GM23338 (cell line): ENCODE data around the gene ANKRD23. TPM values are rescaled to one million over a fixed set of nuclear protein-coding genes. Genes with fewer than 3 reads are reported as not detected.

Experiments
- ATAC-seq: fragments of 200-7000 bp; cut with Tn5 transposase; 3 replicates; pipeline ENCODE4 v1.9.1; 2020
- DNase-seq: peaks from one replicate; pipeline ENCODE4 v3.0.0-alpha.2; 2015; ENCODE audit warnings: low spot score
- H2AFZ ChIP-seq: fragments of 200-600 bp; sonication (generic); 2 replicates; pipeline ENCODE4 v1.8.0; 2016; ENCODE audit warnings: antibody characterized with exemption, mild to moderate bottlenecking, moderate library complexity
- H3F3A ChIP-seq: fragments of 200-600 bp; sonication (generic); replicated peaks from 2 replicates; pipeline ENCODE4 v1.8.0; 2017; ENCODE audit warnings: antibody characterized with exemption, mixed run types, low read depth
- H3K27ac ChIP-seq: fragments of 200-600 bp; sonication (generic); 2 replicates; pipeline ENCODE4 v1.6.1; 2016; ENCODE audit warnings: low read depth
- H3K27me3 ChIP-seq: fragments of 200-600 bp; sonication (generic); 2 replicates; pipeline ENCODE4 v1.8.0; 2016; ENCODE audit warnings: mild to moderate bottlenecking, mixed run types, moderate library complexity; ENCODE audit not compliant: insufficient read depth
- H3K36me3 ChIP-seq: fragments of 200-600 bp; sonication (generic); 2 replicates; pipeline ENCODE4 v1.8.0; 2016; ENCODE audit warnings: mild to moderate bottlenecking; ENCODE audit not compliant: insufficient read depth
- H3K4me1 ChIP-seq: fragments of 200-600 bp; sonication (generic); 2 replicates; pipeline ENCODE4 v1.8.0; 2016; ENCODE audit warnings: mild to moderate bottlenecking, moderate library complexity; ENCODE audit not compliant: insufficient read depth
- H3K4me2 ChIP-seq: fragments of 200-600 bp; sonication (generic); 2 replicates; pipeline ENCODE4 v1.7.1; 2017; ENCODE audit warnings: mixed run types
- H3K4me3 ChIP-seq: fragments of 200-600 bp; sonication (generic); 2 replicates; pipeline ENCODE4 v1.6.1; 2016; ENCODE audit warnings: mixed run types
- H3K79me2 ChIP-seq: fragments of 200-600 bp; sonication (generic); replicated peaks from 2 replicates; pipeline ENCODE4 v1.8.0; 2017; ENCODE audit warnings: mild to moderate bottlenecking; ENCODE audit not compliant: insufficient read depth
- H3K9me2 ChIP-seq: fragments of 200-600 bp; sonication (generic); 2 replicates; pipeline ENCODE4 v1.8.0; 2017; ENCODE audit not compliant: insufficient read depth
- H4K20me1 ChIP-seq: fragments of 200-600 bp; sonication (generic); replicated peaks from 2 replicates; pipeline ENCODE4 v1.8.0; 2017; ENCODE audit warnings: mild to moderate bottlenecking; ENCODE audit not compliant: insufficient read depth
- H3K27ac Mint-ChIP-seq: 2 replicates; pipeline ENCODE4 v1.8.0; 2020; ENCODE audit warnings: inconsistent platforms, mild to moderate bottlenecking, moderate library complexity, mixed read lengths
- H3K27me3 Mint-ChIP-seq: 3 replicates; pipeline ENCODE4 v1.8.0; 2022; ENCODE audit warnings: low read depth, mild to moderate bottlenecking, moderate library complexity, mixed read lengths, inconsistent platforms; ENCODE audit not compliant: insufficient read depth, poor library complexity
- H3K36me3 Mint-ChIP-seq: 3 replicates; pipeline ENCODE4 v1.8.0; 2021; ENCODE audit warnings: low read depth, mild to moderate bottlenecking, inconsistent platforms, moderate library complexity, mixed read lengths
- H3K4me1 Mint-ChIP-seq: 3 replicates; pipeline ENCODE4 v1.8.0; 2020; ENCODE audit warnings: mild to moderate bottlenecking, inconsistent platforms, mixed read lengths
- H3K4me3 Mint-ChIP-seq: 3 replicates; pipeline ENCODE4 v1.8.0; 2021; ENCODE audit warnings: moderate library complexity, mild to moderate bottlenecking, inconsistent platforms, mixed read lengths
- H3K9me3 Mint-ChIP-seq: 3 replicates; pipeline ENCODE4 v1.8.0; 2020; ENCODE audit warnings: moderate library complexity, mild to moderate bottlenecking, inconsistent platforms, mixed read lengths
- CREB1 ChIP-seq: fragments of 250-450 bp; sonication (Bioruptor Pico); IDR thresholded peaks from 2 replicates; pipeline ENCODE4 v1.5.0; 2020; ENCODE audit warnings: low read depth, mild to moderate bottlenecking, moderate library complexity
- ETS1 ChIP-seq: IDR thresholded peaks from 2 replicates; pipeline ENCODE4 v1.6.1; 2016; ENCODE audit warnings: antibody characterized with exemption
- EZH2 ChIP-seq: fragments of 200-600 bp; sonication (generic); IDR thresholded peaks from one replicate; pipeline ENCODE4 v1.8.0; 2017; ENCODE audit warnings: antibody characterized with exemption, mild to moderate bottlenecking, low read depth; ENCODE audit not compliant: unreplicated experiment
- EZH2phosphoT487 ChIP-seq: fragments of 200-600 bp; sonication (generic); IDR thresholded peaks from one replicate; pipeline ENCODE4 v1.8.1; 2018; ENCODE audit warnings: antibody characterized with exemption; ENCODE audit not compliant: unreplicated experiment
- JUNB ChIP-seq: IDR thresholded peaks from one replicate; pipeline ENCODE4 v1.6.1; 2016; ENCODE audit warnings: antibody characterized with exemption; ENCODE audit not compliant: unreplicated experiment
- NANOG ChIP-seq: IDR thresholded peaks from 2 replicates; pipeline ENCODE4 v1.6.1; 2016; ENCODE audit warnings: antibody characterized with exemption, borderline replicate concordance
- POLR2AphosphoS5 ChIP-seq: IDR thresholded peaks from 2 replicates; pipeline ENCODE4 v1.6.1; 2016; ENCODE audit warnings: antibody characterized with exemption, low read depth
- REST ChIP-seq: IDR thresholded peaks from one replicate; pipeline ENCODE4 v1.6.1; 2018; ENCODE audit warnings: antibody characterized with exemption; ENCODE audit not compliant: unreplicated experiment
- STAT1 ChIP-seq: IDR thresholded peaks from one replicate; pipeline ENCODE4 v1.6.1; 2016; ENCODE audit warnings: antibody characterized with exemption; ENCODE audit not compliant: unreplicated experiment
- ZNF114 ChIP-seq: fragments of 250-450 bp; sonication (Bioruptor Pico); IDR thresholded peaks from 2 replicates; pipeline ENCODE4 v1.5.0; 2020; ENCODE audit warnings: mild to moderate bottlenecking, moderate library complexity
- ZNF331 ChIP-seq: fragments of 250-450 bp; sonication (Bioruptor Pico); IDR thresholded peaks from 2 replicates; pipeline ENCODE4 v1.5.0; 2020; ENCODE audit warnings: low read depth, mild to moderate bottlenecking, moderate library complexity
- polyA plus RNA-seq: library from polyadenylated mRNA; unstranded; fragments of >200 nt; fragmentation: Nextera tagmentation; extraction: Ambion mirVana; gene quantifications from 2 replicates; pipeline ENCODE4 v1.2.1, GENCODE V29; 2016
- total RNA-seq: library from RNA; depleted of rRNA; stranded (reverse); fragments of >200 nt; shearing (Covaris generic); gene quantifications from 2 replicates; pipeline ENCODE4 v1.2.3, GENCODE V29; 2014
- TF ChIP-seq, protein P1 (sequence below): fragments of 250-450 bp; sonication (Bioruptor Pico); IDR thresholded peaks from 2 replicates; pipeline ENCODE4 v1.5.0; 2020; ENCODE audit warnings: mild to moderate bottlenecking, moderate library complexity
- TF ChIP-seq, protein P2 (sequence below), 2 experiments: fragments of 200-600 bp in 1 of 2; sonication (generic) in 1 of 2; conservative IDR thresholded peaks; 2 replicates each; pipeline versions ENCODE4 v1.5.1 to v1.6.1; 2016 to 2017; ENCODE audit warnings: antibody characterized with exemption in 2 of 2, low read depth in 2 of 2, mild to moderate bottlenecking in 2 of 2, moderate library complexity in 1 of 2

ANKRD23 gene
- total and polyA plus RNA-seq, 2 experiments from 2014 or later, result 4.0 to 5.0 TPM

- Mint-ChIP-seq H3K27me3 (no peaks in the 10 kb centered on the region), H3K36me3 (peaks cover 4% of the 10 kb centered on the region; the same call in 1 of the 3 replicates), H3K4me1 (no peaks in the 10 kb centered on the region), H3K4me3 (no peak overlapping the region), H3K9me3 (no peaks in the 10 kb centered on the region), H3K27ac (no peak overlapping the region)
- H2AFZ ChIP-seq, result no peak overlapping the region
- no peak overlapping the region for H3K4me2 ChIP-seq
- no peak for ATAC-seq
- H4K20me1 ChIP-seq, result no peaks in the 10 kb centered on the region
- no peak for TF ChIP-seq ETS1
- TF ChIP-seq STAT1, result no peak
- no peak for TF ChIP-seq EZH2phosphoT487
- TF ChIP-seq ZNF331 (CRISPR knock-in tag), result no peak
- no peak for TF ChIP-seq JUNB
- no peak for TF ChIP-seq REST
- TF ChIP-seq, protein P1, sequence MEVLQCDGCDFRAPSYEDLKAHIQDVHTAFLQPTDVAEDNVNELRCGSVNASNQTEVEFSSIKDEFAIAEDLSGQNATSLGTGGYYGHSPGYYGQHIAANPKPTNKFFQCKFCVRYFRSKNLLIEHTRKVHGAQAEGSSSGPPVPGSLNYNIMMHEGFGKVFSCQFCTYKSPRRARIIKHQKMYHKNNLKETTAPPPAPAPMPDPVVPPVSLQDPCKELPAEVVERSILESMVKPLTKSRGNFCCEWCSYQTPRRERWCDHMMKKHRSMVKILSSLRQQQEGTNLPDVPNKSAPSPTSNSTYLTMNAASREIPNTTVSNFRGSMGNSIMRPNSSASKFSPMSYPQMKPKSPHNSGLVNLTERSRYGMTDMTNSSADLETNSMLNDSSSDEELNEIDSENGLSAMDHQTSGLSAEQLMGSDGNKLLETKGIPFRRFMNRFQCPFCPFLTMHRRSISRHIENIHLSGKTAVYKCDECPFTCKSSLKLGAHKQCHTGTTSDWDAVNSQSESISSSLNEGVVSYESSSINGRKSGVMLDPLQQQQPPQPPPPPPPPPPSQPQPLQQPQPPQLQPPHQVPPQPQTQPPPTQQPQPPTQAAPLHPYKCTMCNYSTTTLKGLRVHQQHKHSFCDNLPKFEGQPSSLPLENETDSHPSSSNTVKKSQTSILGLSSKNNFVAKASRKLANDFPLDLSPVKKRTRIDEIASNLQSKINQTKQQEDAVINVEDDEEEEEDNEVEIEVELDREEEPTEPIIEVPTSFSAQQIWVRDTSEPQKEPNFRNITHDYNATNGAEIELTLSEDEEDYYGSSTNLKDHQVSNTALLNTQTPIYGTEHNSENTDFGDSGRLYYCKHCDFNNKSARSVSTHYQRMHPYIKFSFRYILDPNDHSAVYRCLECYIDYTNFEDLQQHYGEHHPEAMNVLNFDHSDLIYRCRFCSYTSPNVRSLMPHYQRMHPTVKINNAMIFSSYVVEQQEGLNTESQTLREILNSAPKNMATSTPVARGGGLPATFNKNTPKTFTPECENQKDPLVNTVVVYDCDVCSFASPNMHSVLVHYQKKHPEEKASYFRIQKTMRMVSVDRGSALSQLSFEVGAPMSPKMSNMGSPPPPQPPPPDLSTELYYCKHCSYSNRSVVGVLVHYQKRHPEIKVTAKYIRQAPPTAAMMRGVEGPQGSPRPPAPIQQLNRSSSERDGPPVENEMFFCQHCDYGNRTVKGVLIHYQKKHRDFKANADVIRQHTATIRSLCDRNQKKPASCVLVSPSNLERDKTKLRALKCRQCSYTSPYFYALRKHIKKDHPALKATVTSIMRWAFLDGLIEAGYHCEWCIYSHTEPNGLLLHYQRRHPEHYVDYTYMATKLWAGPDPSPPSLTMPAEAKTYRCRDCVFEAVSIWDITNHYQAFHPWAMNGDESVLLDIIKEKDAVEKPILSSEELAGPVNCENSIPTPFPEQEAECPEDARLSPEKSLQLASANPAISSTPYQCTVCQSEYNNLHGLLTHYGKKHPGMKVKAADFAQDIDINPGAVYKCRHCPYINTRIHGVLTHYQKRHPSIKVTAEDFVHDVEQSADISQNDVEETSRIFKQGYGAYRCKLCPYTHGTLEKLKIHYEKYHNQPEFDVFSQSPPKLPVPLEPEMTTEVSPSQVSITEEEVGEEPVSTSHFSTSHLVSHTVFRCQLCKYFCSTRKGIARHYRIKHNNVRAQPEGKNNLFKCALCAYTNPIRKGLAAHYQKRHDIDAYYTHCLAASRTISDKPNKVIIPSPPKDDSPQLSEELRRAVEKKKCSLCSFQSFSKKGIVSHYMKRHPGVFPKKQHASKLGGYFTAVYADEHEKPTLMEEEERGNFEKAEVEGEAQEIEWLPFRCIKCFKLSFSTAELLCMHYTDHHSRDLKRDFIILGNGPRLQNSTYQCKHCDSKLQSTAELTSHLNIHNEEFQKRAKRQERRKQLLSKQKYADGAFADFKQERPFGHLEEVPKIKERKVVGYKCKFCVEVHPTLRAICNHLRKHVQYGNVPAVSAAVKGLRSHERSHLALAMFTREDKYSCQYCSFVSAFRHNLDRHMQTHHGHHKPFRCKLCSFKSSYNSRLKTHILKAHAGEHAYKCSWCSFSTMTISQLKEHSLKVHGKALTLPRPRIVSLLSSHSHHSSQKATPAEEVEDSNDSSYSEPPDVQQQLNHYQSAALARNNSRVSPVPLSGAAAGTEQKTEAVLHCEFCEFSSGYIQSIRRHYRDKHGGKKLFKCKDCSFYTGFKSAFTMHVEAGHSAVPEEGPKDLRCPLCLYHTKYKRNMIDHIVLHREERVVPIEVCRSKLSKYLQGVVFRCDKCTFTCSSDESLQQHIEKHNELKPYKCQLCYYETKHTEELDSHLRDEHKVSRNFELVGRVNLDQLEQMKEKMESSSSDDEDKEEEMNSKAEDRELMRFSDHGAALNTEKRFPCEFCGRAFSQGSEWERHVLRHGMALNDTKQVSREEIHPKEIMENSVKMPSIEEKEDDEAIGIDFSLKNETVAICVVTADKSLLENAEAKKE (CRISPR knock-in tag), result no peak
- TF ChIP-seq, protein P2, sequence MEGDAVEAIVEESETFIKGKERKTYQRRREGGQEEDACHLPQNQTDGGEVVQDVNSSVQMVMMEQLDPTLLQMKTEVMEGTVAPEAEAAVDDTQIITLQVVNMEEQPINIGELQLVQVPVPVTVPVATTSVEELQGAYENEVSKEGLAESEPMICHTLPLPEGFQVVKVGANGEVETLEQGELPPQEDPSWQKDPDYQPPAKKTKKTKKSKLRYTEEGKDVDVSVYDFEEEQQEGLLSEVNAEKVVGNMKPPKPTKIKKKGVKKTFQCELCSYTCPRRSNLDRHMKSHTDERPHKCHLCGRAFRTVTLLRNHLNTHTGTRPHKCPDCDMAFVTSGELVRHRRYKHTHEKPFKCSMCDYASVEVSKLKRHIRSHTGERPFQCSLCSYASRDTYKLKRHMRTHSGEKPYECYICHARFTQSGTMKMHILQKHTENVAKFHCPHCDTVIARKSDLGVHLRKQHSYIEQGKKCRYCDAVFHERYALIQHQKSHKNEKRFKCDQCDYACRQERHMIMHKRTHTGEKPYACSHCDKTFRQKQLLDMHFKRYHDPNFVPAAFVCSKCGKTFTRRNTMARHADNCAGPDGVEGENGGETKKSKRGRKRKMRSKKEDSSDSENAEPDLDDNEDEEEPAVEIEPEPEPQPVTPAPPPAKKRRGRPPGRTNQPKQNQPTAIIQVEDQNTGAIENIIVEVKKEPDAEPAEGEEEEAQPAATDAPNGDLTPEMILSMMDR (conservative IDR thresholded peaks at IDR 0.05; ENCODE audit: low read depth in 2 of 2), result no peak
- TF ChIP-seq POLR2AphosphoS5, result no peak
- TF ChIP-seq EZH2, result no peak
- no peak for TF ChIP-seq CREB1 (CRISPR knock-in tag)
- no peak for TF ChIP-seq ZNF114 (CRISPR knock-in tag)
- no peak for TF ChIP-seq NANOG
- H3K4me1 ChIP-seq, result peaks cover 5% of the 10 kb centered on the region
- no peaks in the 10 kb centered on the region for H3K9me2 ChIP-seq
- H3F3A ChIP-seq, result peaks cover 6% of the 10 kb centered on the region; the same call in 1 of the 2 replicates
- no peak overlapping the region for H3K4me3 ChIP-seq
- H3K79me2 ChIP-seq, result no peaks in the 10 kb centered on the region
- no peaks in the 10 kb centered on the region for H3K27me3 ChIP-seq
- H3K36me3 ChIP-seq, result no peaks in the 10 kb centered on the region
- no peak overlapping the region for H3K27ac ChIP-seq
- DNase-seq, result no peak
These were observed 31.9 kb downstream of the ANKRD23 start for GRCh38 chr2:96811917-96812316.
